NCI-H128 (cell line): ENCODE results near the gene ABCC8.

Experiments
- DNase-seq: peaks from one replicate; lab custom pipeline; 2025; ENCODE audit not compliant: unreplicated experiment; lab: John Stamatoyannopoulos, UW

The ABCC8 gene

DNA sequence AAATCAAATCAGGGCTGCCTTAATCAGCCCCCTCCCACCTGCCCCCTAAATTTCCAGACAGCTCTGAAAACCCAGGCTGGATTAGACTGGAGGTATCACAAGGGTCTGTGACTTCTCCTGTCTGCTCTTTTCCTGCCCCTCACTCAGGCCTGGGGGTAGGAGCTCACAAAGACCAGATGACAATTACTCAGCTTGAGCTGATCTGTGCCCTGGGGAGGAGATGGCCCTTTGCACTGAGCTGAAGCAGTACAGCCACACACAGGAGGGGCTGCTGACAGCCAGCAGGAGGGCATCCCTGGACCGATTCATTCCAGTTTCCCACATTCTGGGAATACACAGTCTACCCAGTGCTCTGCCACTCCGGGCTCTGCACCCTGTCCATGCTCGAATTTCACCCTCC lies 4.2 kb downstream of the ABCC8 start:
- DNase-seq: no peak

DNA sequence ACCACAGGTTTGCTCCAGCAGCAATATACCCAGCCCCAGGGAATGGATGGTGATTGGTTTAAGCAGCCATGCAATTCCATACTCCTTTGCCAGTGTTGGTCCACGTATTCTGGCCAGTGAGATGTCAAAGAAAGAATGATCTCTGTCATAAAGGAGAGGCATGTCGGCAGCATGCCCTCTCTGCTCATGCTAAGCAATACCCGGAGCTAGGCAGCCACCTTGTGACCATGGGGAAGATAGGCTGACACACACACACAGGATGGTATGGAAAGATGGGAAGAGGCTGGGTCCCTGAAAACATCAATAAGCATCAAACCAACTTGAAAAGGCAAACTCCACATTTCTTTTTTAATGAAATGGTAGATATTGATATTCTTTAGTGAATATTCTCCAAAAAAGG lies 5.1 kb downstream of the ABCC8 start:
- no peak for DNase-seq

DNA sequence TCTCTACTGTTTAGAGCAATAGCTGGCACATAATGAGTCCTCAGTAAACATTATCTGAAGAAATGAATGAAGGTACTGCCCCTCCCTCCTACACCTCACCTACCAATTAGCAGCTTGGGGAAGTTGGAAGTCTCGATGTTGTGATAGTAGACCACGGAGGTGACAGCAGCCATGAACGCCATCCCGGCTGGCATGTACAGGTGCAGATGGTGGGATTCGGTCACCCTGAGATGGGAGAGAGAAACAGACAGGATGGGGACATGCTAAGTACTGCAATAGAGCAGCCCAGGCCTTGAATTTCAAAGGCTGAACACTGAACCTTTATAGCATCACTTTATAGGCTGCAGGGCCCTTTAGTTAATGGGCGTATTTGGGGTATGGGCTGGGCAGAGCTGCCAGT lies 6.6 kb downstream of the ABCC8 start:
- no peak for DNase-seq

DNA sequence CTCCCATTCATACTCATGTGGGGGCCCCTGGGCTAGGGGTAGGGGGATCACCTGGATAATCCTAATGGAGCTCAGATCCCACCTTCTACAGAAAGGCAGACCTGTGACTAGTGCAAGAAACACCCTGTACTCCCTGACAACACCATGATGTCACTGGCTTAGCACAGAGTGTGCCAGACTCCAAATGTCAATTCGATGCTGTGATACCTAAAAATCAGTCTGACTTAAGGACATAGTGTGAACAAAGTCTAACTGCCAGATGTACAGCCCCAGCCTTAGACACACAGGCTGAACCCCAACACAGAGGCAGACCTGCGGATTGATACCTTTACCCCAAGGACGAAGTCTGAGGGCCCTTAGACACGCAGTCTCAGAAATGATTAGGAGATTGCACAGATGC lies 8.5 kb downstream of the ABCC8 start:
- no peak for DNase-seq

DNA sequence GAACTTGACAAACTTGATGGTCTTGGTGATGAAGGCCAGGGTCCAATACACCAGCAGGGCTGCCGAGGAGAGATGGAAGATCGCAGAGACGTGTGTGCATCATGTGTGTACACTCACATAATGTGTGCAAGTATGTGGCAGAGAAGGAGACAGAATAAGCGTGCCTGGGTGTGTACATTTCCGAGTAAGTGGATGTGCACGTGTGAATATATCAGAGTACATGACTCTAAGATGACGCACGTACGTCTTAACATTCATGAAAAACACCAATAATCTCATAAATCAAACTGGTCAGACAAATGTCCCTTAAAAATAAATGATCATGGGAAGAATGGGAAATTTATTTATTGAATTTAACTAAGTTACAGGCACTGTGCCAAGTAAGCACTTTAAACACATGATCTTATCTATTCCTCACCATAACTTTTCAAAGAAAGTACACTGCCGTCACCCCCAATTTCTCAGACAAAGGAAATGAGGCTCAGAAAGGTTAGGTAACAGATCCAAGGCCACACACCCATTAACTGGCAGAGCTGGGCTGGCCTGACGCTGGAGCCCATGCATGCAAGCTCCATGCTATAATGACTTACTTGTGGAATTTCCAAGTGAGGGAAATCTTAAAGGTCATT lies 13.0 kb downstream of the ABCC8 start:
- DNase-seq: no peak

DNA sequence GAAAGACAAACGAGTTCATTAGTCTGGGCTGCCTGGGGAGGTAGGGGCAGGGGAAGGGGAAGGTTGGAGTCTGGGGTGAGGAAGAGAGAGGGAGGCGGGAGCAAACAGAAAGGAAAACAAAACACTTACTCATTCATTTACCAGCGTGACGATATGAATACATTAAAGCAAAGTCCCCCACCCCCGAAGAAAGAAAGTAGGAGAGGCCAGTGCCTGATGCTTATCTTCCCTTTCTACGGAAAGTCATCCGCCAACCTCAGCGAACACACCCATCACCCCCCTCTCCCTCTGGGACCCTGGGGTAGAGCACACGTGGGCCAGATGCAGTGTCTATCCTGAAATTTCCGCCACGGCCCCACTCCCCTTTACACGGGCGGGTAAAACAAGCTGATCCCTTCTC lies 13.7 kb downstream of the ABCC8 start:
- no peak for DNase-seq

DNA sequence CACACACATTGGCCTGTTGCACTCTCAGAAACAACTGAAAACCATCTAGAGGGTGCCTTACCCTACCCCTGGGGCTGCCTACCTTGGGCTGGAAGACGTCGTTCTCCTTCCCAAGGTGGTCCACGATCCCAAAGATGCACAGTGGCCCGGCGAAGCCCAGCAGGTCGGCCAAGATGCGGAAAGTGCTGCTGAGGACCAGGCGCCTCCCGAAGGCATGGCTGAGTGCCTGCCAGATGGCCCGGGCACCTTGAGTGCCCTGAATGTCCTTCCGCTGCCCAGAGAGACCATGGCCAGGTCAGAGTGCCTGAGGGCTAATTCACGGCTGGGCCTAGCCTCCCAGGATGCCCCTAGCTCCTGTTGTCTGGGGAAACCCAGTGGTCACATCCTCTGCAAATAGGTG lies 16.2 kb downstream of the ABCC8 start:
- no peak for DNase-seq

DNA sequence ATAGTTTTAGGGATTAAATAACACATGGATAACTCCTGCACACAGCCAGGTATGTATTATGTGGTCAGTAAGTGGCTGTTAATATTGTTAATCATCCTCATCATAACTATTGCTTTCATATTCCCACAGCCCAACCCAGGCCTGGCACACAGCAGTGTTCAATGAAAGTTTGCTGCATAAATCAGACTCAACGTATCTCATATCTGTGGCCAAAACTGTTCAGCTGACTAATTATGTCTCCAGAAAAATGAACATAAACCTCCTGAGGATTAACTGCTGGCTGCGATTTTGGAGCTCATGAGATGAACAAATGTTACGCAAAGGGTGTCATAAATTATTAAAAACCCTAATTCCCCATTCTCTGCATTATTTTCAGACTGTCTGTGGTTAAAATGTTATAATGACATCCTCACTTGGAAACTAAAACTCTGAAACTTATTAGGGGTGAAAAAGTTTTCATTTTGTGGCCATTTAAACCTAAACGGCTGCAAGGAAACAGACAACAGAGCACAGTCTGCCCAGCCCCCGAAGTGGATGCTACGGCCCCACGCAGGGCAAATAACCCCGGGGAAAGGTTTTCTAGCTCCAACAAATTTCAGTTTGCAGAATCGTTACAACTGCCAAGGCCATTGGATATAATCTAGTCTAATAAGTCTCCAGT lies 17.3 kb downstream of the ABCC8 start:
- DNase-seq: no peak

DNA sequence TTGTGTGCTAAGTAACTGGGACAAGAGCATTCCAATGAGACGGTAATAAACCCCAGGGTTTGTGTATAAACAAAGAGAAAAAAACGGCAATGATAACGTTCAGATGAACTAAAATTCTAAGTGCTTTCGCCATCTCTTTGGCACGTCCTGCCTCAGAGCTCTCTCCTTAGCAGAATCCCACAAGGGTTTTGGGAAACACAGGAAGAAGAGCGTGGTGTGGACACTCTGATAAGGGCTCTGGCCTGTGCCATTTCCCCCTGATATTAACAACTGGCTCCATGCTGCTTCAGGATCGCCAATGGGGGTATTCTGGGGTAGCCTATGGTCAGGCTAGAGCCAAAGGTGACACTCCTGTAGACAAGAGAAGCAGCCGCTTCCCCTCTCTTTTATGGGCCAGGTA lies 18.4 kb downstream of the ABCC8 start:
- DNase-seq: no peak

DNA sequence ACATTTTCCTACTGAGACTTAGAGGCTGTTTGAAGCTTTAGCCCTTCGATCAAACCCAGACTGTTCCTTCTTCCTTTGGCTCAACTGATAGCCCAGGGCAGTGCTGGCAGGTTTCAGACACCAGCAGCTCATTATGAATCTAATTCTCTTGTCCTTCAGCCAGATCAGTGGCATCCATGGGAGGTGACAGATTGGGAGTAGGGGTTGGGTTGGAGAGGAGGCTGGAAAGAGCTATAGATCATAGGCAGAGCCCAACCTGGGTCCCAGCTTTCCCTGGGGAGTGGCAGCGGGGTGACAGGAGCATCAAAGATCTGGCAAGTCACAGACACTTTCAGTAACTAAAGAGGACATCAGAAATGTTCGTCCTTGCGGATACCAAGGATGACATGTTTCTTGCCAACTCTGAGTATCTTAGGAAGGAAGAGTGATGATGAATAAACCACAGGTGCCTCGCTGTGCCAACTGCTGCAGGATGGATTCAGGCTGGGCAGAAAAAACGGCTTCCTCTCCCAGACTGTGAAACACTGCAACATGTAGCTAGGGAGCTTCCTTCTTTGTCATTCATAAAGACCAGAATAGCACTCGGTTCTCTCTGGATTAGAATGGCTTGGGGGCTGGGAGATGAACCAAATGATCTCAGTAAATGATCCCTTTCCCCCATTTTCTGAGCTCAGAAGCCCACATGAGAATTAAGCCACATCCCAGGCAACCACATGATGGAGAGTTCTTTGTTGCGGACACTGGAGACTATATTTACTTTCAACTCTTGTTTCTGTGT lies 19.1 kb downstream of the ABCC8 start:
- DNase-seq: no peak

DNA sequence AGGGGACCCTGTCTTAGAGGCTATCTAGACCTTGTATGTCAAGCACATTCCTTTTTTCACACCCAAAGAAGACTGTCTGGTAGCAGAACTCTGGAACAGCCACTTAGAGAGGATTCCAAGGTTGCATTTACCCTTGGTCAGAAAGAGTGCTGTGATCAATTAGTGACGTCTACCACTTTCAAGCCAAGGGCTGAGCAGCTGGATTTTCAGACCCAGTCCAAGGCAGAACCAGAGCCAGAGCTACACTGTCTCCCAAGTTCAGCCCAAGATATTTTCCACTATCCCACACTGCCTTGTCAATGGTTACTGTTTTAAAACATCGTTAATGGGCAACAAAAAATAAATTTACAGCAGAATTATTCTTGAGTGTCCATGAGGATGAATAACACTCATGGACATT lies 24.0 kb downstream of the ABCC8 start:
- DNase-seq: no peak

DNA sequence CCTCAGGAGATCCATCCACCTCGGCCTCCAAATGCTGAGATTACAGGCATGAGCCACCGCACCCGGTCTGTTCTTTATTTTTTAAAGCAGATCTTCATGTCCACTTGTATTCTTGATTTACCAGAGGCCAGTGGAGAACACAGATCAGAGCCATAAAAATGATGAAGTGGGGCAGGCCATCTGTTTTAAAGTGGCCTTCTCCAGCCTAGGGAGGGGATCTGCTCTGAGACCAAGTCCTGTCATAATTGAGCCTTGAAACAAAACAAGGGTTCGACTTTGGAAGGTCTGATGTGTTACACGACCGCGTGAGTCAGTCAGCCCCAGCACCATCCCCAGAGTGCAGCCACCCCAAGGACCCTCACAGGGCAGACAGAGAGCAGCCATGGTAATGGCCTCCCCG lies 27.5 kb downstream of the ABCC8 start:
- DNase-seq: no peak

DNA sequence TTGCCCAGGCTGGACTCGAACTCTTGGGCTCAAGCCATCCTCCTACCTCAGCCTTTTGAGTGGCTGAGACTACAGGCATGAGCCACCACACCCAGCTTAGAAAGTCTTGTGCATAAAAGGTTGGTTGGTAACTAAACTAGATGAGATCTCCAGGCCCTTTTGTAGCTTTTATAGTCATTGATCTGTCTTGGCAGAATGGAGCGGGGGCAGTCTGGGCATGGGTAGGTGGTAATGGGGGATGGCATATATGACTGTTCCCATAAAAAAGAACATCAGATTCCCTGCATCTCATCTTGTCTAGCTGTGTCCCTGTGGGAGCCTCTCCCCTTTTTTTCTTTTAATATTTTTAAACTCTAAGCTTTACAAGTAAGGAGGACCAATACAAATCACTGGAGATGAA lies 30.2 kb downstream of the ABCC8 start:
- no peak for DNase-seq

DNA sequence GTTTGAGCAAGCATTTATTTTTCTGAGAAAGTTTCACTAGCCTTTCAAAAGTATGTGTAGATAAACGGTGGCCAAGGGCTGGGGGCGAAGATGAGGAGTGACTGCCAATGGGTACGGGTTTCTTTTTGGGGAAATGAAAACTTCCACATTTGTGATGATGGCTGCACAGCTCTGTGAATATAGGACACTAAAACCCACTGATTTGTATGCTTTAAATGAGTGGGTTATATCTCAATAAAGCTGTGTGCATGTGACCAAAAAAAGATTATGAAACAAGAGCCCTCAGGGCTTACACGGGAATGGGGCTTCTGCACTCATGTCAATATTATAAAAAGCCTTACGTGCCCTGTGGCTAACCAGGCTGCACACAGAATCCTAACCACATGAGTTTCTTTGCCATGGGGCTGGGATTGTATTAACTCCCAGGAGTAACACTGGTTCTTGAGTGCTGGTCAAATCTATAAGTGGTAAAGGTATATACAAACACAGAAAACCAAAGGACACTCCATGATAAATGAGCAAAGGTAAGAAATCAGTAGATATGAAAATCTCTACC lies 31.3 kb downstream of the ABCC8 start:
- DNase-seq: no peak

DNA sequence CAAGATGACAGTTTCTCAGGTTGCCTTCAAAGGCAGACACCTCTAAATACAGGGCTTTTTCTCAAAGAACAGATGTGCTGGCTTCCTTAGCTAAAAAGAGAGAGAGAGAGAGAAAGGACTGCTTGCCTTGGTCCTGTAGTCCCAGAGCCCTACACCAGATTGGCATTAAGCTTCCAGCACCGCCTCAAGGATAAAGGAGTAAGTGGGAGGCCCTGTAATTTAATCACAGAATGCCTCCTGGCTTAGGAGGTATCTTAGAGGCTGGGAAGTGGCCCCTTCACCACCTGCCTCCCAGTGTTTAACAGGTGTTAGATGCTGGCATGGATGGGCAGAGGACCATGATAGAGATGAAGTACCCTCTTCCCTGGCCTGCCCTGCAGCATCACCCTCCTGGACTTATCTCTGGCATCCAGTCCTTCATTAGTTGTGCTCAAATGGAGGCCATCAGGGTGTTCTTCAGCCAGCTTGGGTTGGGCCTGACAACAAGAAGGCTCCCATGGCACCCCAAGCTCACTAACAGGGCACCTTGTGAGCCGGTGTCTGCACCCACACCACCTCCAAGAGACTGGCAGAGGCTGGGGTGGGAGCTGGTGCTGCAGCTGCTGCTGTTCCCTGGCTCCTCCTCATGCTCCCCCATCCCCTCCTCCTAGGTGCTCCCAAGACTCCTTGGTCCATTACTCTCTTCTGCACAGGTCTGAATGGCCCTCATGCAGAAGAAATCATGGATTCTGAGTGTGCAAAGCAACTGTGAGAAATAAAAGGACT lies 32.5 kb downstream of the ABCC8 start:
- no peak for DNase-seq

DNA sequence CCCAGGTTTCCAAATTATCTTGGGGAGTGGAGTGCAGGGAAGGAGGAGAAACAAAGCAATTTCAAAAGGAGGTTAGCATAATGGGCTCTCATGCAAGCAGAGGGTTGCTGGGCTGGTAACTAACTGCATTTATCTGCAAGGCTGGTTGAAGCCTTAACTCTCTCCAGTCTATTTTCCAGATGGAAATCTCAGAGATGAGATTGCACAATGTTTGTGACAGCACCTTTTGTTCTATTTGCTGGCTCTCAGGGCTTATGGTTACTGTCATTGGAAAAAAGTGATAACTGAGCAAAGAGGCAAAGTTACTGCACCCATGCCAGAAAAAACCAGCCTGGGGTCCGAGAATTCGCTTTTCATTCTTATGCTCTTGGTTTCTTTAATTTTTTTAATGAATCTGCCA lies 33.2 kb downstream of the ABCC8 start:
- no peak for DNase-seq

DNA sequence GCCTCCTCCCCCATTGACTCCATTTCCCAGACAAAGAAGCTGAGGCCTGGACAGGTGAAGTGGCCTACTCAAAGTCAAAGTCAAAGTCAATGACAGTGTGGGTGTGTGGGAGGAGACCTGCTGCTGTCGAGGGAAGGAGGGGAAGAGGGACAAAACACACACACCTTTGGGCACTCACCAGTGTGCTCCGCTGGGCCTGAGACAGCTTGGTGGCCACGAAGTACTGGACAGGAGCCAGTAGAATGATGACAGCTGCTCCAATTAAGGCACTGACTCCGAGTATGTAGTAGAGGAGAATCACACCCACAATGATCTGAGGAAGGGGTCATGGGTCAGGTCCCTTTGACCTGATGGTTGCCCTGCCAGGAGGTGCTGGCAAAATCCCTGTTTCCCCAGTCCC lies 33.6 kb downstream of the ABCC8 start:
- DNase-seq: no peak

DNA sequence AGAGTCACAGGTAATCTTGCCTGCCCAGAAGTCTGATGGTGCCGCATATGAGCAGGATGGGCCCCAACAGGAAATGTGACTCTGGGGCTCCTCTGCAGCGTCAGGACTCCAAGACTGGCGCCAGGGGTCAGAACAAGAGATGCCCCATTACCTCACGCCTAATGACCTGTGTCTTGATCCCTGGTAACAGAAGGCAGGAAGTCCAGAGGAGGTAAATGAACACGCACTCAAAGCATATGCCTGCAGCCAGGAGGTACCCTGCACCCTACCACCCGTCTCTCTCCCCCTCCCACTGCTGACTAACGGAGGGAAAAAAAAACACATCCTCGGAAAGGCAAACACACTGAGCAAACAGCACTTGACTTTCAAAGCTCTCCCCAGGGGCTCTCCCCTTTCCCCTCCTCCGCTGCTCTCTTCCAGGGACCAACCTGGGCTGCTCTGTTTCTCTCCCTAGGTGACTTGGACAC lies 37.3 kb downstream of the ABCC8 start:
- DNase-seq: peak; percentile 82

DNA sequence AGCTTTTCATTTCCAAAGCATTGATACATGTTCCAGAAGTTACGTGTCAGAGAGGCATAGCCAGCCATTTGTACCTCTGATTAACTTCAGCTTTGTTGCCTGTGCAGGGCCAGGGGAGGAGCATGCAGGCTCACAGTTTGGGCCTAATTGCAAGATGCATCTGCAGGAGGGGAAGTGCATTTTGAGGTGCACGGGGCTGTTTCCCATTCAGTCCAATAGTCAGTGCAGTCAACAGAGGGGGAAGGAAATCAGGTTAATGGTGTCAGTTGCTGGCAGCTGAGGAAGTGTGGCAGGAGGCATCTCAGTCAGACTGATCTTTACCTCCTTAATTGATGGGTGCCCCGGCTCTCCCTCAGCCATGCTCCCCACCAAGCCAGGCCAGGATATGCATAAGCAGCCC lies 39.3 kb downstream of the ABCC8 start:
- no peak for DNase-seq

DNA sequence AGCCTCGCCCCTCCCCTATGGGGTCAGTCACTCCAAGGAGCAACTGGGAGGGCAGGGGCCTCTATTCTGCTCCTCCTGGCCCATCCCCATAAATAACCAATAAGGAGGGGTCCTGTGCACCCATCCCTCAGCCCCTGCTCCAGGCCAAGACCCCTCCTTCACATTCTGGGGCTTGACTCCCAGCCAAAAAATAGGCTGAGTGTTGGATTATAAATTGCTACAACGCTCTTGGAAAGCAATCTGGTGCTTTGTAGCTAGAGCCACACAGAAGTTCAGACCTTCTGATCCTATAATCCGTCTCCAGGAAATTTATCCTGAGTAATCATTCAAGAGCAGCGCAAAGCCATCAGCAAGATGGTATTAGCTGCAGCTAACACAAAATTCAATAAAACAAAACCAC lies 42.5 kb downstream of the ABCC8 start:
- no peak for DNase-seq

DNA sequence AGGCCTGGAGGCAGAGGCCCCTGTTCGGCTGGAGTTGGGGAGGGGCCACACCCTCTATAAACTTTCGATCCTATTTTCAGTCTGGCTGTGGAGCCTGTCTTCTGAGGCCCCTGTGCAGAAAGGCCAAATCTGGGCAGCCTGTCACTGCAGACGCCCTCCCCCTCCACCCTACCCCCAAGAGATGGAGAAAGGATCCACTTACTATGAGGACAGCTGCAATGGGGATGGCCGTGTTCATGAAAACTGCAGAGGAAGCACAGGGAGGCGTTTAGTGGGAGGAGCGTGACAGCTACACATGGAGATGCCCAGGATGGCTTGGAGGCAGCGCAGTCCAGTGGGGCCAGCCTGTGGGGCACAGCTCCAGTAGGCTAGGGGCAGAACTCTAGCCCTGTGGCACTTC lies 44.6 kb downstream of the ABCC8 start:
- no peak for DNase-seq
